Stimulated activated CD4-positive, alpha-beta T cell treated with anti-CD3 and anti-CD28 coated beads, Interleukin-15, amount 100 ng/mL, for 1 hour (primary cell): ENCODE measurements around the gene PLAAT5.

Source experiments
- DNase-seq, 2 donors: peaks; one replicate each; pipeline ENCODE4 v3.0.0-alpha.2; 2020; ENCODE audit warnings: low read depth in 1 of 2, low spot score in 1 of 2

Gene PLAAT5

DNA sequence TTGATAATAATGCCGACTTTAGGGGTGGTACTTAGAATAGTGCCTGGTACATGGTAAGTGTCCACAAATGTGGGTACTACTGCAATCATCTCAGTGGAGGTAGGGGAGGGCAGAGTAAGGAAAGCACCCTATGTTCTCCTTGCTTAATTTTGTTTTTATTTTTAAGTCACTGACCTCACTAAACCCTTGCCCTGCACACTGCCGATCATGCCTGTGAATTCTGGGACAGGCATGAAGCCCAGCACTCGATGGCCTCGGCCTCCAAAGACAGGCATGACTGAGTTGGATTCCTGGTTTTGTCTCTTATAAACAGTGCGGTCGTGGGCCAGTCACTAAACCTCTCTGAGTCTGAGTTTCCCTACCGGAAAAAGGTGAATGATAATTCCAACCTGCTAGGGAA lies 21.8 kb upstream of the PLAAT5 start:
- DNase-seq, result no peak

DNA sequence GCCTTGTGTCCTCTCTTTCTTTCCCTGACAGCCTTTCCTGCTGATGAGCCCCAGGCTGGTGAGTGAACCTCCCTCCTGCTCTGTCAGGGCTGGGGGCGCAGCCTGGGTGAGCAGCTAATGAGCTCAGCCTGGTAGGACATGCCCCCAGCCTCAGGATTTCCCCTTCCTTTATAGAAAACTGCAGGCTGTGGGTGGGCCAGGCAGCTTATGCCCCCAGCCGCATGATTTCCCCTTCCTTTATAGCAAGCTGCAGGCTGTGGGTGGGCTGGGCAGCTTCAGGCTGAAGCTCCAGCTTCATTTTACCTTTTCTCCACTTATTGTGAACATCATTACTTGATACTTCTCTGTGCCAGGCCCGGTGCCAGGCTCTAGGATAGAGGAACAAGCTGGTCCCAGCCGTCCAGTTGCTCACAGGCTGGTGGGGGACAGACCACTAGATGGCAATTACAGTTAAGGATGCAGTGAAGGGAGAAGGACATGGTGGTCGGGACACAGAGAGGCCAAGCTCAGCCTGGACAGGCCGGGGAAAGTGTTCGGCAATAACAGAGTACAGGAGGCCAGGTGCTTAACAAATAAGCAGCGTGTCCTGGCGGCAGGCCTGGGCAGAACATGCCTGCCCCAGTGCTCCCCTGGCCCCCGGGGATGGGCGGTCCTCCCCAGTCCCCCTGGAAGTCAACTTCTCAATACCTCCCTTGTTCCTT lies 20.2 kb upstream of the PLAAT5 start:
- DNase-seq, result no peak

- no peak for DNase-seq
Measured at GRCh38 chr11:63510360-63511047, 19.5 kb upstream of the PLAAT5 start.

DNA sequence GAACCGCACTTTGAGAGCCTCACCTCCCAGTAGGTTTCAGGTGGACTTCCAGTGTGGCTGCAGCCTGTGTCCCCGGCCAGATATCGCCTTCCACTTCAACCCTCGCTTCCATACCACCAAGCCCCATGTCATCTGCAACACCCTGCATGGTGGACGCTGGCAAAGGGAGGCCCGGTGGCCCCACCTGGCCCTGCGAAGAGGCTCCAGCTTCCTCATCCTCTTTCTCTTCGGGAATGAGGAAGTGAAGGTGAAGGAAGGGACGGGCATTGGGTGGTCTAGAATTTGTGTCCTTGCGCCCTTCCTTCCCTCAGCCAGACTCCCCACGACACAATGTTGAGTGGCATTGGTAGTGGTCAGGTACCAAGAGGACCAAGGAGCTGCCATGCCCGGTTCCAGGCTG lies 17.8 kb upstream of the PLAAT5 start:
- DNase-seq, result no peak

GRCh38 chr11:63508009-63508408 lies 17.0 kb upstream of the PLAAT5 start:
- no peak for DNase-seq

- no peak for DNase-seq
Measured at GRCh38 chr11:63507511-63507910, 16.5 kb upstream of the PLAAT5 start.

GRCh38 chr11:63506876-63507275 lies 15.9 kb upstream of the PLAAT5 start:
- DNase-seq, result no peak

DNA sequence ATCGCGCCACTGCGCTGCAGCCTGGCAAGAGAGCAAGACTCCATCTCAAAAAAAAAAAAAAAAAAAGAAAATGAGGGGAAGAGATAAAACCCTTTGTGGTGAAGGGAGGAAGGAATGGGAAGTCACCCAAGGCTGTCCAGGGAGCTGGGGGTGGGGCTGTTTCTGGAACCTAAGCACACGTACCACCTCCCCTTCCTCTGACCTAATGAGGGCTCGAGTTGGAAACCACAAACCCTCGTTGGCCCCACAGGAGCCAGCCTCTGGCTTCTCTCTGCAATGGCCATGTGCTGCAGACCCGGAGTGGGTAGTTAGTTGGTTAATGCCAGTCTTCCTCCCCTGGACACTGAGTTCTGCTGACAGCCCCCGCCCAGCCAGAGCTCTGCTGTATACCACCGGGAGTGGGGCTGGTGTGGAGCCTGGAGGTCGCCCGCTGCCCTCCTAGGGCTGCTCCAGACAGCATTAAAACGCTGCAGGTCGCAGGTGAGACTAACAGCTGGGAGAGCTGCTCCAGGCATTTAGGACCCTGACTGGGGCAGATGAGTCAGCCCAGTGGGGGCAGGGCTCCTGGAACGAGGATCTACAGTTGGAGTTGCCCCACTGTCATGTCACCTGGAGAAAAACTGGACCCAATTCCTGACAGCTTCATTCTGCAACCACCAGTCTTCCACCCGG lies 15.0 kb upstream of the PLAAT5 start, which contains the start of gene LGALS12:
Gene LGALS12 (plus strand): TSS at position 228 of the 672 bp plus-strand sequence. CDS start 375 bp downstream, at position 603.
- DNase-seq, result no peak

GRCh38 chr11:63504933-63505586 lies 14.1 kb upstream of the PLAAT5 start:
- no peak for DNase-seq

DNA sequence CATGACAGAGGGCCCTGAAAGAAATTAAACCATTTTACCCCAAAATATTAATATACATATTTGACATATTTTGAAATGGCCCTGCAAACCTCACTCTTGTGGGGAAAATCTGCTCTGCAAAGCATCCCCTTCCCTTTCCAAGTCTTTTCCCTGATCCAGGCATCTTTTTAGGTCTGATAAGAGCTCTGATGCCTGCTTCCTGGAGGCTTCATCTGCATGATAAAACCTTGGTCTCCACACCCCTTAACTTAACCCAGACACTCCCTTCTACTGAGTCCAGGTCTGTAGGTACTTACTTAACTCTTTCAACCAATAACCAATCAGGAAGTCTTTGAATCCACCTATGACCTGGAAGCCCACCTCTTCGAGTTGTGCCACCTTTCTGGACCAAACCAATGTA lies 13.1 kb upstream of the PLAAT5 start:
- no peak for DNase-seq

GRCh38 chr11:63503492-63503891 lies 12.5 kb upstream of the PLAAT5 start:
- DNase-seq, result no peak

- DNase-seq, result no peak
Measured at GRCh38 chr11:63502252-63502820, 11.4 kb upstream of the PLAAT5 start.

DNA sequence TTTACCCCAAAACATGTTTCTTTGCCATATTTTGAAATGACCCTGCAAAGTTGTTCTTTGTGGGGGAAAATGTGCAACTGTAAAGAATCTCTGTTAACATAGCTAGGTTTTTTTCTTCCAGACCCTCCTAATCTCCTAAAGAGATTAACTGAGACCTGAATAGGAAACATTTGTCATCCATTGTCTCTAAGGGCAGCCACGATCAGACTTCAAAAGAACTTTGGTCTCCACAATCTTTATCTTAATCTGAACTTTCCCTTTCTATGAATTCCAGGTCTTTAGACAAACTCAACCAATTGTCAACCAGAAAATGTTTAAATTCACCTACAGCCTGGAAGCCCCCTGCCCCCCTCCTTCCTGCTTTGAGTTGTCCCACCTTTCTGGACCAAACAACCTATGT lies 10.3 kb upstream of the PLAAT5 start:
- no peak for DNase-seq

GRCh38 chr11:63499874-63500273 lies 8.9 kb upstream of the PLAAT5 start:
- DNase-seq, result no peak

DNA sequence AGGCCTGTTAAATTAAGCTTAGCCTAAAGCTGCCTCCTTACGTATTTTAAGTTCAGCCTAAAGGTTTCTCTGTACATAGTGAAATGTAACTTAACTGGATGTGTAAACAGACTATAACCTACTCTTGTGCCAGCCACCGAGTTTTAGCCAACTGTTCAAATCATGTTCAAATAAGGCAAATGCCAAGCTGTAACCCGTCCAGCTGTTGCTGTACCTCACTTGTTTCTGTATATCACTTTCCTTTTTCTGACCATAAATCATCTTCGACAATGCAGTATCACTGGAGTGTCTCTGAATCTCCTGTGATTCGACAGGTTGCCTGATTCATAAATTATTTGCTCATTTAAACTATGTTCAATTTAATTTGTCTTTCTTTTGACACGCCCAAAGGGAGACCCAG lies 4.0 kb upstream of the PLAAT5 start:
- DNase-seq, result no peak

GRCh38 chr11:63493127-63493526 lies 2.2 kb upstream of the PLAAT5 start:
- no peak for DNase-seq

- no peak for DNase-seq
Measured at GRCh38 chr11:63492441-63492840, 1.5 kb upstream of the PLAAT5 start.

GRCh38 chr11:63491636-63492372 lies 837 bp upstream of the PLAAT5 start:
- no peak for DNase-seq

- no peak for DNase-seq
Measured at GRCh38 chr11:63491240-63491587, 247 bp upstream of the PLAAT5 start.

DNA sequence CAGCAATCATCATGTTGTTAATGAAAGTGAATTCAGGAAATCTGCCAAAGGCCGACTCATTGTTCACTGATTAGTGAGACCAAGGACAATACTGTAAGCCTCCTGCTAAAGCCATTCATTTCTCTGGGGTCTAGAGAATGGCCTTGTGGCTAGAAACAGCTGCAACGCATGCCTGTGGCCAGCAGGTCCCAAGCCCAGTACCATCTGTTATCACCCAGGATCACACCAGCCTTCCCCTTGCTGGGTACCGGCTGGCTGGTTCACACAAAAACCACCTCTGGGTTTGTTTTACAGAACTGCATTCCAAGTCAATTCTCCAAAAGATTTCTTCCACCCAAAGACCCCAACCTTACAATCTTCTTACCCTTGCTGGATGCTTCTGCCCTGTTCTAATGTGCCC lies 1.1 kb downstream of the PLAAT5 start:
- no peak for DNase-seq

DNA sequence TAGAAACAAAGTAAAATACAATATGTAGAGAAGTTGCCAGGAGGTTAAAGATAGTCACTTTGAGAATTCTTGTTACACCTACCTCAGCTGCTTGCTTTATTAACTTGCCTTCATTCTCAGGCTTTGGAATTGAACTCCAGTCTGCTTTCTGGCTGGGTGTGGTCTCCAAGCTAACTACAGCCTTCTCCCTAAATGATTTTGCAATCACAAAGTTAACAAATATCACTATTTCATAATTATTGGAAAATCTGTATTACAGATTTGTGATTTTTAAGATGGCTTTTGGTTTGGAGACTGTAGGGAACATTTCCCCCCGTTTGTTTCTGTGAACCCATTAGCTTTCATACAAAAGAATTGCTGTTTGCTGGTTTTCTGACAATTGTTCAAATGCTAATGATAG lies 2.2 kb downstream of the PLAAT5 start:
- no peak for DNase-seq
